Inferior parietal cortex (tissue), 1 donor: ENCODE data around the gene GARS1.
"Not testable (repeated sequence)": the region's sequence is repeated elsewhere in the genome, so short reads cannot be mapped to it uniquely, and the experiment has no call there.

Experiments
- DNase-seq: peaks from one replicate; pipeline ENCODE4 v3.0.0-alpha.2; 2016; ENCODE audit errors: extremely low spot score

Gene GARS1

GRCh38 chr7:30572212-30572841 is 22.4 kb upstream of the GARS1 start:
- DNase-seq: no peak

- no peak for DNase-seq
Measured at GRCh38 chr7:30575910-30576309, 18.8 kb upstream of the GARS1 start.

- DNase-seq: no peak
Measured at GRCh38 chr7:30583181-30583580, 11.5 kb upstream of the GARS1 start.

- no peak for DNase-seq
Measured at GRCh38 chr7:30584415-30584814, 10.3 kb upstream of the GARS1 start.

GRCh38 chr7:30584965-30585364 is 9.7 kb upstream of the GARS1 start:
- DNase-seq: no peak

- DNase-seq: no peak
Measured at GRCh38 chr7:30585675-30586074, 9.0 kb upstream of the GARS1 start.

GRCh38 chr7:30587547-30587946 is 7.1 kb upstream of the GARS1 start:
- not testable (repeated sequence) for DNase-seq

- DNase-seq: no peak
Measured at GRCh38 chr7:30589111-30589510, 5.6 kb upstream of the GARS1 start.

- no peak for DNase-seq
Measured at GRCh38 chr7:30594048-30594539, 584 bp upstream of the GARS1 start.

- peak; percentile 25 for DNase-seq
Measured at GRCh38 chr7:30595436-30596013, 847 bp downstream of the GARS1 start.

- DNase-seq: no peak
Measured at GRCh38 chr7:30596014-30596641, 1.4 kb downstream of the GARS1 start.

- DNase-seq: no peak
Measured at GRCh38 chr7:30596721-30597120, 2.0 kb downstream of the GARS1 start.

GRCh38 chr7:30598121-30598876 is 3.6 kb downstream of the GARS1 start:
- no peak for DNase-seq

GRCh38 chr7:30604901-30605300 is 10.2 kb downstream of the GARS1 start:
- no peak for DNase-seq

- no peak for DNase-seq
Measured at GRCh38 chr7:30605832-30606231, 11.2 kb downstream of the GARS1 start.

- DNase-seq: no peak
Measured at GRCh38 chr7:30612658-30613265, 18.1 kb downstream of the GARS1 start.

GRCh38 chr7:30613366-30614325 is 19.0 kb downstream of the GARS1 start:
- no peak for DNase-seq

GRCh38 chr7:30616318-30616717 is 21.6 kb downstream of the GARS1 start:
- DNase-seq: no peak

- no peak for DNase-seq
Measured at GRCh38 chr7:30617359-30617758, 22.7 kb downstream of the GARS1 start.

- DNase-seq: no peak
Measured at GRCh38 chr7:30618080-30618676, 23.5 kb downstream of the GARS1 start.
